ENCODE data around the gene E2F7.

The E2F7 gene

GRCh38 chr12:77010691-77011548, 54.4 kb downstream of the E2F7 start (continued):
- no peak for TF ChIP-seq ZNF555 (tag by site-specific recombination; conservative IDR thresholded peaks at IDR 0.05)
- TF ChIP-seq, protein P1, sequence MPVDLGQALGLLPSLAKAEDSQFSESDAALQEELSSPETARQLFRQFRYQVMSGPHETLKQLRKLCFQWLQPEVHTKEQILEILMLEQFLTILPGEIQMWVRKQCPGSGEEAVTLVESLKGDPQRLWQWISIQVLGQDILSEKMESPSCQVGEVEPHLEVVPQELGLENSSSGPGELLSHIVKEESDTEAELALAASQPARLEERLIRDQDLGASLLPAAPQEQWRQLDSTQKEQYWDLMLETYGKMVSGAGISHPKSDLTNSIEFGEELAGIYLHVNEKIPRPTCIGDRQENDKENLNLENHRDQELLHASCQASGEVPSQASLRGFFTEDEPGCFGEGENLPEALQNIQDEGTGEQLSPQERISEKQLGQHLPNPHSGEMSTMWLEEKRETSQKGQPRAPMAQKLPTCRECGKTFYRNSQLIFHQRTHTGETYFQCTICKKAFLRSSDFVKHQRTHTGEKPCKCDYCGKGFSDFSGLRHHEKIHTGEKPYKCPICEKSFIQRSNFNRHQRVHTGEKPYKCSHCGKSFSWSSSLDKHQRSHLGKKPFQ (tag by site-specific recombination; IDR thresholded peaks at IDR 0.05), result no peak
- TF ChIP-seq ZNF280D (tag by site-specific recombination; IDR thresholded peaks at IDR 0.05), result no peak
- no peak for TF ChIP-seq ZNF19 (tag by site-specific recombination; IDR thresholded peaks at IDR 0.05; ENCODE audit: low read depth)
- no peak for TF ChIP-seq HIC1 (tag by site-specific recombination; IDR thresholded peaks at IDR 0.05)
- no peak for TF ChIP-seq ZNF529 (tag by site-specific recombination; IDR thresholded peaks at IDR 0.05; ENCODE audit: insufficient replicate concordance)
- TF ChIP-seq, protein P2, sequence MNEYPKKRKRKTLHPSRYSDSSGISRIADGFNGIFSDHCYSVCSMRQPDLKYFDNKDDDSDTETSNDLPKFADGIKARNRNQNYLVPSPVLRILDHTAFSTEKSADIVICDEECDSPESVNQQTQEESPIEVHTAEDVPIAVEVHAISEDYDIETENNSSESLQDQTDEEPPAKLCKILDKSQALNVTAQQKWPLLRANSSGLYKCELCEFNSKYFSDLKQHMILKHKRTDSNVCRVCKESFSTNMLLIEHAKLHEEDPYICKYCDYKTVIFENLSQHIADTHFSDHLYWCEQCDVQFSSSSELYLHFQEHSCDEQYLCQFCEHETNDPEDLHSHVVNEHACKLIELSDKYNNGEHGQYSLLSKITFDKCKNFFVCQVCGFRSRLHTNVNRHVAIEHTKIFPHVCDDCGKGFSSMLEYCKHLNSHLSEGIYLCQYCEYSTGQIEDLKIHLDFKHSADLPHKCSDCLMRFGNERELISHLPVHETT (tag by site-specific recombination; IDR thresholded peaks at IDR 0.05), result no peak
- TF ChIP-seq SCRT1 (tag by site-specific recombination; IDR thresholded peaks at IDR 0.05; ENCODE audit: borderline replicate concordance), result no peak
- TF ChIP-seq KLF8 (tag by site-specific recombination; IDR thresholded peaks at IDR 0.05), result no peak
- no peak for TF ChIP-seq ZNF26 (tag by site-specific recombination; IDR thresholded peaks at IDR 0.05)
- no peak for TF ChIP-seq GLIS2 (tag by site-specific recombination; IDR thresholded peaks at IDR 0.05)
- TF ChIP-seq ZNF791 (tag by site-specific recombination; IDR thresholded peaks at IDR 0.05), result no peak
- no peak for TF ChIP-seq ZNF416 (tag by site-specific recombination; IDR thresholded peaks at IDR 0.05)
- 0 out of 2 replicates have a peak, but pooled peaks have one; percentile 40 for TF ChIP-seq ZNF561 (tag by site-specific recombination; IDR thresholded peaks at IDR 0.05; ENCODE audit: borderline replicate concordance)
- TF ChIP-seq ZNF510 (tag by site-specific recombination; IDR thresholded peaks at IDR 0.05; ENCODE audit: insufficient replicate concordance), result no peak
- TF ChIP-seq ZNF580 (tag by site-specific recombination; IDR thresholded peaks at IDR 0.05), result no peak
